OCI-LY1 (cell line): Measurements from ENCODE around the gene ITGB7.
A peak's percentile ranks its signal among the peaks of the same experiment; 100 is the strongest.
"Not testable (repeated sequence)": the region's sequence is repeated elsewhere in the genome, so short reads cannot be mapped to it uniquely, and the experiment has no call there.

Experiments
- H2AFZ ChIP-seq: fragments of 200-600 bp; sonication (generic), shearing (Covaris generic); 2 replicates; pipeline ENCODE4 v1.6.0; 2014; ENCODE audit warnings: antibody characterized with exemption, mild to moderate bottlenecking, low read length
- H3F3A ChIP-seq: fragments of 200-600 bp; sonication (generic), shearing (Covaris generic); 2 replicates; pipeline ENCODE4 v1.6.0; 2014; ENCODE audit warnings: mild to moderate bottlenecking, antibody characterized with exemption, low read length, moderate library complexity; ENCODE audit not compliant: insufficient read depth
- H3K27ac ChIP-seq: fragments of 200-600 bp; sonication (generic); 2 replicates; pipeline ENCODE4 v1.5.1; 2014; ENCODE audit warnings: low read length, mixed run types, mild to moderate bottlenecking, low read depth; ENCODE audit not compliant: poor library complexity, severe bottlenecking
- H3K27me3 ChIP-seq: fragments of 200-600 bp; sonication (generic); 2 replicates; pipeline ENCODE4 v1.6.0; 2014; ENCODE audit warnings: antibody characterized with exemption, mild to moderate bottlenecking, low read length, moderate library complexity; ENCODE audit not compliant: insufficient read depth
- H3K36me3 ChIP-seq: fragments of 200-600 bp; sonication (generic); 2 replicates; pipeline ENCODE4 v1.6.1; 2014; ENCODE audit warnings: mild to moderate bottlenecking, antibody characterized with exemption, low read length, moderate library complexity, mixed read lengths; ENCODE audit not compliant: insufficient read depth
- H3K4me1 ChIP-seq: fragments of 200-600 bp; sonication (generic); 2 replicates; pipeline ENCODE4 v1.5.1; 2014; ENCODE audit warnings: mild to moderate bottlenecking, low read length, moderate library complexity; ENCODE audit not compliant: insufficient read depth, severe bottlenecking
- H3K4me2 ChIP-seq: fragments of 200-600 bp; sonication (generic), shearing (Covaris generic); 2 replicates; pipeline ENCODE4 v1.6.1; 2014; ENCODE audit warnings: low read length
- H3K4me3 ChIP-seq: fragments of 200-600 bp; sonication (generic); 2 replicates; pipeline ENCODE4 v1.5.1; 2014; ENCODE audit warnings: low read length, low read depth, mild to moderate bottlenecking, mixed read lengths; ENCODE audit not compliant: poor library complexity, severe bottlenecking
- H3K79me2 ChIP-seq: fragments of 200-600 bp; shearing (Covaris generic); 2 replicates; pipeline ENCODE4 v1.6.1; 2016; ENCODE audit warnings: mixed run types, low read length, mixed read lengths; ENCODE audit not compliant: insufficient read depth
- H3K9ac ChIP-seq: fragments of 200-600 bp; sonication (generic), shearing (Covaris generic); 2 replicates; pipeline ENCODE4 v1.6.1; 2014; ENCODE audit warnings: mild to moderate bottlenecking, low read length, mixed read lengths
- H3K9me2 ChIP-seq: fragments of 200-600 bp; sonication (generic), shearing (Covaris generic); 2 replicates; pipeline ENCODE4 v1.6.1; 2014; ENCODE audit warnings: low read depth, mild to moderate bottlenecking, low read length, mixed read lengths
- H3K9me3 ChIP-seq: fragments of 200-600 bp; shearing (Covaris generic); 2 replicates; pipeline ENCODE4 v1.6.1; 2014; ENCODE audit warnings: low read length, mixed read lengths
- H4K20me1 ChIP-seq: fragments of 200-600 bp; sonication (generic), shearing (Covaris generic); 2 replicates; pipeline ENCODE4 v1.6.0; 2016; ENCODE audit warnings: mild to moderate bottlenecking, low read length; ENCODE audit not compliant: insufficient read depth
- CTCF ChIP-seq: fragments of 200-600 bp; sonication (generic), shearing (Covaris generic); IDR thresholded peaks from 2 replicates; pipeline ENCODE4 v1.5.1; 2017; ENCODE audit warnings: mild to moderate bottlenecking, antibody characterized with exemption, low read length, moderate library complexity, mixed read lengths
- EZH2 ChIP-seq: fragments of 200-600 bp; sonication (generic), shearing (Covaris generic); IDR thresholded peaks from 2 replicates; pipeline ENCODE4 v1.8.0; 2017; ENCODE audit warnings: borderline replicate concordance, mixed run types, mild to moderate bottlenecking, antibody characterized with exemption, low read length, moderate library complexity, mixed read lengths

ITGB7 gene

GRCh38 chr12:53180931-53181645 lies 26.0 kb downstream of the ITGB7 start:
- peak overlapping the region; percentile 76 for H3K4me3 ChIP-seq
- peak overlapping the region; percentile 86 for H3K9ac ChIP-seq

GRCh38 chr12:53180220-53180930 lies 26.7 kb downstream of the ITGB7 start, which contains the start of the genes CSAD and ZNF740:
TSS of gene CSAD (minus strand) at chr12:53180925. CDS start at chr12:53173470, 7,455 bp downstream.
TSS of gene ZNF740 (plus strand) at chr12:53180722. CDS start at chr12:53181984, 1,262 bp downstream.
- peak within 1 kb of the TSS; percentile 82; the same call in 1 of the 2 replicates for H2AFZ ChIP-seq
- peak within 1 kb of the TSS; percentile 86 for H3K9ac ChIP-seq
- H3K4me3 ChIP-seq = peak within 1 kb of the TSS; percentile 76
- no peaks in the 10 kb centered on the region for H3K9me2 ChIP-seq
- peak within 1 kb of the TSS; percentile 86 for H3K27ac ChIP-seq
- peaks cover 34% of the 10 kb centered on the region for H3K4me1 ChIP-seq
- H3K27me3 ChIP-seq = no peaks in the 10 kb centered on the region
- H3K4me2 ChIP-seq = peak within 1 kb of the TSS; percentile 97
- H3K9me3 ChIP-seq = no peaks in the 10 kb centered on the region
- H4K20me1 ChIP-seq = no peaks in the 10 kb centered on the region
- H3F3A ChIP-seq = no peaks in the 10 kb centered on the region
- H3K79me2 ChIP-seq = no peaks in the 10 kb centered on the region; the same call in 1 of the 2 replicates
- H3K36me3 ChIP-seq = peaks cover 39% of the 10 kb centered on the region
- TF ChIP-seq CTCF = no peak

More at GRCh38 chr12:53180931-53181645, 26.0 kb downstream of the ITGB7 start:
- H3F3A ChIP-seq = 0 out of 2 replicates have a peak, but pooled peaks cover 2% of the 10 kb centered on the region
- H3K27ac ChIP-seq = peak overlapping the region; percentile 86
- TF ChIP-seq CTCF (no peak), EZH2 (no peak)
- no peak overlapping the region for H2AFZ ChIP-seq
- peak overlapping the region; percentile 97 for H3K4me2 ChIP-seq
- no peaks in the 10 kb centered on the region for H3K9me2 ChIP-seq
- H3K36me3 ChIP-seq = peaks cover 46% of the 10 kb centered on the region
- H3K79me2 ChIP-seq = no peaks in the 10 kb centered on the region; the same call in 1 of the 2 replicates
- peaks cover 34% of the 10 kb centered on the region for H3K4me1 ChIP-seq
- H4K20me1 ChIP-seq = no peaks in the 10 kb centered on the region
- no peaks in the 10 kb centered on the region for H3K9me3 ChIP-seq
- H3K27me3 ChIP-seq = no peaks in the 10 kb centered on the region

GRCh38 chr12:53179687-53180219 lies 27.3 kb downstream of the ITGB7 start:
- H3K4me1 ChIP-seq = peaks cover 34% of the 10 kb centered on the region
- peak overlapping the region; percentile 86 for H3K9ac ChIP-seq
- H3K79me2 ChIP-seq = no peaks in the 10 kb centered on the region; the same call in 1 of the 2 replicates
- H3F3A ChIP-seq = no peaks in the 10 kb centered on the region
- H3K27me3 ChIP-seq = no peaks in the 10 kb centered on the region
- H2AFZ ChIP-seq = peak overlapping the region; percentile 82; the same call in 1 of the 2 replicates
- peak overlapping the region; percentile 76 for H3K4me3 ChIP-seq
- peaks cover 33% of the 10 kb centered on the region for H3K36me3 ChIP-seq
- H3K27ac ChIP-seq = peak overlapping the region; percentile 86
- no peaks in the 10 kb centered on the region for H3K9me2 ChIP-seq
- H4K20me1 ChIP-seq = no peaks in the 10 kb centered on the region
- no peaks in the 10 kb centered on the region for H3K9me3 ChIP-seq
- H3K4me2 ChIP-seq = peak overlapping the region; percentile 97
- TF ChIP-seq EZH2 (no peak), CTCF (no peak)

GRCh38 chr12:53178803-53179202 lies 28.2 kb downstream of the ITGB7 start:
- H3K4me3 ChIP-seq, H3K79me2 ChIP-seq, H3F3A ChIP-seq, H3K4me2 ChIP-seq, H3K9ac ChIP-seq, H3K9me3 ChIP-seq, H3K9me2 ChIP-seq, H3K27me3 ChIP-seq, H4K20me1 ChIP-seq, H2AFZ ChIP-seq, H3K27ac ChIP-seq: not testable (repeated sequence)
- peaks cover 34% of the 10 kb centered on the region for H3K4me1 ChIP-seq
- peaks cover 24% of the 10 kb centered on the region for H3K36me3 ChIP-seq

- Histone ChIP-seq H3K4me1 (peaks cover 23% of the 10 kb centered on the region), H3K36me3 (peaks cover 10% of the 10 kb centered on the region)
- not testable (repeated sequence) for H3K27me3 ChIP-seq, H4K20me1 ChIP-seq, H3K79me2 ChIP-seq, H3K9ac ChIP-seq, H3K9me2 ChIP-seq, H3K4me3 ChIP-seq, H3K9me3 ChIP-seq, H3F3A ChIP-seq, H2AFZ ChIP-seq, H3K4me2 ChIP-seq, H3K27ac ChIP-seq
These were observed 29.6 kb downstream of the ITGB7 start for GRCh38 chr12:53177447-53177846.
